ENCODE data around the gene EVPL.
A peak's percentile ranks its signal among the peaks of the same experiment; 100 is the strongest.

Gene EVPL

DNA sequence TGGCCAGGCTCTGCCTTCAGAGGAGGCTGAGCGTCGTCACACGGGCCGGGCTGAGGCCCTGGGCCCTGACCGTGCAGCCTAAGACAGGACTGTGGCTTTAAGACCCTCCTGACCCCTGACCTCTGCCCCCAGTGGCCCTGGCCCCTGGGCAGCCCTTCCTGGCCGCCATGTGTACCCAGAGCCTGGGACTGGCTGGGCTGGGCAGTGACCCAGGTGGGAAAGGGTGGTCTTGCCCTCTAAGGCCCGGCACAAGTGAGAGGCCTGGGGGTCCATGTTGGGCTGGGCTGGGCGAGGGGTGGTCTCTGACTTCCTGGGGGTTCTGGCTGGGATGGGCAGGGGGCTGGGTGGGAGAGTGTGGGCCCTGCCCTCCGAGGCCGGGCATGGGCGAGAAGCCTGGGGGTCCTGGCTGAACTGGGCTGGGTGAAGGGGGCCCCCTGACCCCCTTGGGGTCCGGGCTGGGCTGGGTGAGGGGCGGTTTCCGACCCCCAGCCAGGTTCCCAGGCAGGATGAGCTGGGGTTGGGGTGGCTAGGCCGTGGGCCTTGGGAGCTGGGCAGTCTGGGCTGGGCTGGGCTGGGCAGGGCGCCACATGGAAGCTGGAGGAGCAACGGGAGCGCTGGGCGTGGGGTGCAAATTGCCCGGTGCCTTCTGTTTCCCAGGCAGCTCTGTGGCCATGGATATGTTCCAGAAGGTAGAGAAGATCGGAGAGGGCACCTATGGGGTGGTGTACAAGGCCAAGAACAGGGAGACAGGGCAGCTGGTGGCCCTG lies 26.2 kb downstream of the EVPL start, which contains the start of gene CDK3:
TSS of gene CDK3 (plus strand) at position 101 of the 767 bp plus-strand sequence. CDS start at position 672, 571 bp downstream.
- FAIRE-seq = no peak
- no peak for DNase-seq (ENCODE audit: extremely low spot score, insufficient read length, low read depth)

DNA sequence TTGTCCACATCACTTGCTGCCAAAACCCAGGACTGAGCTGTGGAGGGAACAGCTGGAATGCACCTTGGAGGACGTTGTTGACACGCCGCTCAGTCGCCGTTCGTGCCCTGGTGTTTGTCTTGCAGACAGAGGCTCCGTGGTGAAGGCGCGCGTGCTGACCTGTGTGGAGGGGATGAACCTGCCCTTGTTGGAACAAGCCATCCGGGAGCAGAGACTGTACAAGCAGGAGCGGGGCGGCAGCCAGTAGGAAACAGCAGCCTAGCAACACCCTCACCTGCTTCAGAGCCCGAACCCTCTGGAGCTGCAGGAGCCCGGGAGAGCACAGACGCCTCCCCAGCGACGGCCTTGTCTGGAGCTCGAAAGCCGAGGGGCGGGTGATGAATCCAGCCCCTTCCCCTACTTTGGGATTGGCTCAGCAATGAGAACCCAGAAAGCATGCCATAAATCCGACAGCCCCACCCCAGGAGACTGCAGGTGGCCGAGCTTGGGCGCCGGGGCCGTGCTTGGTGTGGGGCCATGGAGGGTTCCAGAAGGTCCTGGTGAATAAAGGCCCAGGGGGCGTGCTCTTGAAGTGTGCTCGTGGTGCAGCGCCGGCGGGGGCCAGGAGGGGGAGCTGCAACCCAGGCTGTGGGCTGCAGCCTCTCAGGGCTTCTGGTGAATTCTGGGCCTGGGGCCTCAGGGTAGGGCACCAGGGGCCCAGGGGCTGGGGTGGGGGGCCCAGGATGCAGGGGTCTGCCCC lies 26.9 kb downstream of the EVPL start:
- peak; percentile 49 for DNase-seq (ENCODE audit: extremely low spot score, insufficient read length, low read depth)
- peak; percentile 45 for FAIRE-seq

DNA sequence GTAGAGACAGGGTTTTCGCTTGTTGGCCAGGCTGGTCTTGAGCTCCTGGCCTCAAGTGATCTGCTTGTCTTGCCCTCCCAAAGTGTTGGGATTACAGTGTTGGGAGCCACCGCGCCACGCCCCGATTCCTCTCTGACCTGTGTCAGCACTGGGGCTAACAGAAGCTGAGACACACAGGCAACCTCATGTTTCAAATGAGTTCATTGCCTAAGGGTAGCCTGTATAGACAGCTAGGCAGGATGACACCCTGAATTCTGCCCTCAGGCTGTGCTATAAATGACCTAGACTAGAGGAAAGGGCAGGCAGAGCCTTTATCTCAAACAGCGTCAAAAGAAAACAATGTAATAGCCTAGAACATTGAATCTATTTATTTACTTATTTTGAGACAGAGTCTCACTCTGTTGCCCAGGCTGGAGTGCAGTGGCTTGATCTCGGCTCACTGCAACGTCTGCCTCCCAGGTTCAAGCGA lies 28.7 kb downstream of the EVPL start:
- FAIRE-seq (no peak), DNase-seq (ENCODE audit: extremely low spot score, insufficient read length, low read depth) (no peak)

DNA sequence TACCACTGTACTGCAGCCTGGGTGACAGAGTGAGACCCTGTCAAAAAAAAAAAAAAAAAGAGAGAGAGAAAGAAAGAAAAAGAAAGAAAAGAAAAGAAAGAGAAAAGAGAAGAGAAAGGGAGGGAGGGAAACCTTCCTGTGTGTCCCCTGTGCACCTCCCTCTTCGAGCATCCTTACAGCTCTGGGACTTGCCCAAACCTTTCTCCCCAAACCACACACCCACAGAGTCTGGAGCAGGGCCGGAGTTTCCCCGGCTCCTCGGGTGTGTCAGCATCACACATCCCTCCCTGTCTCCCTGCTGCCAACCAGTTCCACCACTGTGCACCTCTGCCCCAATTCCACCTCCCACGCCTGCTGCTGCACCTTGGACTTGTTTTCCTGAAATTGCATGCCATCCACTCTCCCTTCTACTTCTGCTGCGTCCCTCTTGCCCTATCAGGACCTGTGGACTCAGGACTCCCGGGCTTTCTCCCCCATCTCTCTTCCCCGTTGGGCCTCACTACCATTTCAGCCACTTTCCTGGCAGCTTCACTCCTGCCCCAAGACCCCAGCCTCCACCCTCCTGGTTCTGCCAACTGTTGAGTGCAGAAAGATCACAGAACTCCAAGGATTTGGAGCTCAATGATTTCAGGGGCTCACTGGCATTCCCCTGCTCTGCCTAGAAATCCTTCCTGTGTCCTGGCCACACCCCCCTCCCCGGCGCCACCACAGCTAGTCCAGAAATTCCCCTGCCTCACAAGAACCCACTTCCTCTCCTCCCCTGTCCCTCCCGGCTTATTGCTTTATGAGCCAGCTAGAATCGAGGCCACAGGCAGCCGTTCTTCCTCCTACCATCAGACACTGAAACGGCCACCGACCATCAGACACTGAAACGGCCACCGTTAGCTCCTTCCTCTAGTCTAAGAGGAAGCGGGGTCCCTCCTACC lies 30.2 kb downstream of the EVPL start:
- FAIRE-seq (peak; percentile 92), DNase-seq (ENCODE audit: extremely low spot score, insufficient read length, low read depth) (peak; percentile 35)

DNA sequence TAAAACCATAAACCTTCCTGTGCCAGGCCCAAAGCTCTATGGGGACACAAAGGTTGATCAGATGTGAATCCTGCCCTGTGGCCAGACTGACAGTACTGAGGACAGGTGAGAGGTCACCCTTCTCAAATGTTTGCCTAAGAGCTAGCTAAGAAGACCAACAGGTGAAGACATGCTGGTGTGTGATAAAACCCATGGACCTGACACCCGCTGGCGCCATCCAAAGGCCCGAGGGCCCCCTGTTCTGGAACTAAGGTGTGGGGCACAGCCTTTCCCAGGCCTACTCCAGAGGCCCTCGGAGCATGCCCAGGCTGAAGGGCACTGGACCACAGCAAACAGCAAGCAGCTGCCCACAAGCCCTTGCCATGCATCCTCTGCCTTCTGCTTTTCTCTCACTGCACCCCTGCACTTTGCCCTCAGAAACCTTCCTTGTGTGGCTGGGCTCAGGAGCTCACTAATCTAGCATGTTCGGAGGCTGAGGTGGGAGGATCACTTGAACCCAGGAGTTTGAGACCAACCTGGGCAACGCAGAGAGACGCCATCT lies 31.7 kb downstream of the EVPL start:
- FAIRE-seq = no peak

DNA sequence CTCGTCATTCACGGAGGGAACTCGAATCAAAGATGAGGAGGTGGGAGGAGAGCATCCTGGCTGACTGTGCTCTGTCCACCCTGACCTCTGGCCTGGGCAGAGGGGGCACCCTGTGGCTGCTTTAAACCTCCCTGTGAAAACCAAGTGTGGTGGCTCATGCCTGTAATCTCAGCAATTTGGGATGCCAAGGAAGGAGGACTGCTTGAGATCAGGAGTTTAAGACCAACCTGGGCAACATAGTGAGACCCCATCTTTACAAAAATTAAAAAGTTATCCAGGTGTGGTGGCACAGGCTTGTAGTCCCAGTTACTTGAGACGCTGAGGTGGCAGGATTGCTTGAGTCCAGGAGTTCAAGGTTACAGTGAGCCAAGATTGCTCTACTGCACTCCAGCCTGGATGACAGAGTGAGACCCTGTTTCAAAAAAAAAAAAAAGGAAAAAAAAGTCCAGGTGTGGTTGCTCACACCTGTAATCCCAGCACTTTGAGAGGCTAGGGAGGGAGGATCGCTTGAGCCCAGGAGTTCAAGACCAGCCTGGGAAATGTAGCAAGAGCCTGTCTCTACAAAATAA lies 32.2 kb downstream of the EVPL start:
- DNase-seq (ENCODE audit: extremely low spot score, insufficient read length, low read depth) (no peak), FAIRE-seq (no peak)

More for the DNA sequence above, 31.7 kb downstream of the EVPL start:
- DNase-seq (ENCODE audit: extremely low spot score, insufficient read length, low read depth) = no peak

DNA sequence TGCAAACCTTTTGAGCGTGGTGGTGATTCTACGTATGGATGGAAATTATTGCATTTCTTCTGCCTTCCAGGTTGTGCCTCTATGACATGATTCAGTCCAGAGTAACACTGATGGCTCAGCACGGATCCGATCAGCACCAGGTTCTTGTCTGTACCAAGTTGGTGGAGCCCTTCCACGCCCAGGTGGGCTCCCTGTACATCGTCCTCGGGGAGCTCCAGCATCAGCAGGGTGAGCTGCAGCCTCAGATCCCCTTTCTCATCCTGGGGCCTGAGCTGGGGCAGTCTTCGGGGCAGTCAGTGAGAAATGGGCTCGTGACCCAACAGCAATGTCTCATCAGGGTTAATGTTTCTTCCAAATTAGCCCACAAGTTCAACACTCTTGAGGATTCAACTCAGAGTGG lies 35.7 kb downstream of the EVPL start:
- FAIRE-seq (no peak), DNase-seq (ENCODE audit: extremely low spot score, insufficient read length, low read depth) (no peak)

DNA sequence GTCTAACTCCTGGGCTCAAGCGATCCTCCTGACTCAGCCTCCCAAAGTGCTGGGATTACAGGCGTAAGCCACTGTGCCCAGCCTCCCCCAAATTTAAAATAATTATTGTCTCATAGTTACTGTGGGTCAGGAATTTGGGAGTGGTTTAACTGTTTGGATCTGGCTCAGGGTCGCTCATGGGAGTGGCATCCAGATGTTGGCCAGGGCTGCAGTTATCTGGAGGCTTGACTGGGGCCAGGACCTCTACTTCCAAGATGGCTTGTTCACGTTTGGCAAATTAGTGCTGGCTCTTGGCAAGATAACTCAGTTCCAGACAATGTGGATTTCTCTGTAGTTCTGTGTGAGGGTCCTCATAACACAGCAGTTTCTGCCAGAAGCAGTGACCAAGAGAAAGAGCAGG lies 40.1 kb downstream of the EVPL start:
- FAIRE-seq (no peak), DNase-seq (ENCODE audit: extremely low spot score, insufficient read length, low read depth) (no peak)

DNA sequence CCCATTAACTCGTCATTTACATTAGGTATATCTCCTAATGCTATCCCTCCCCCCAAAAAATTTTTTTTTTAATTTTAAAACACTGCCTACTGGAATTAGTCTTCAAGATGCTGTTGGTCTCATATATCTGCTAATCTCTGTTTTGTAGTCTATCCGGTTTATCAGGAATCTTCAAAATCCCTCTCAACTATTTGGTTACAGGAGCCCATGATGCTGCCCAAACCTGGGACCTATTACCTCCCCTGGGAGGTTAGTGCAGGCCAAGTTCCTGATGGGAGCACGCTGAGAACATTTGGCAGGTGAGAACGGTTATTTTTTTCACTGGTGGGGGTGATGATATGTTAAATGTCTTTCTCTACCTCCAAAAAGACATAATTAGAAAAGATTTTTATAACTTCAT lies 41.1 kb downstream of the EVPL start:
- FAIRE-seq (no peak), DNase-seq (ENCODE audit: extremely low spot score, insufficient read length, low read depth) (no peak)

DNA sequence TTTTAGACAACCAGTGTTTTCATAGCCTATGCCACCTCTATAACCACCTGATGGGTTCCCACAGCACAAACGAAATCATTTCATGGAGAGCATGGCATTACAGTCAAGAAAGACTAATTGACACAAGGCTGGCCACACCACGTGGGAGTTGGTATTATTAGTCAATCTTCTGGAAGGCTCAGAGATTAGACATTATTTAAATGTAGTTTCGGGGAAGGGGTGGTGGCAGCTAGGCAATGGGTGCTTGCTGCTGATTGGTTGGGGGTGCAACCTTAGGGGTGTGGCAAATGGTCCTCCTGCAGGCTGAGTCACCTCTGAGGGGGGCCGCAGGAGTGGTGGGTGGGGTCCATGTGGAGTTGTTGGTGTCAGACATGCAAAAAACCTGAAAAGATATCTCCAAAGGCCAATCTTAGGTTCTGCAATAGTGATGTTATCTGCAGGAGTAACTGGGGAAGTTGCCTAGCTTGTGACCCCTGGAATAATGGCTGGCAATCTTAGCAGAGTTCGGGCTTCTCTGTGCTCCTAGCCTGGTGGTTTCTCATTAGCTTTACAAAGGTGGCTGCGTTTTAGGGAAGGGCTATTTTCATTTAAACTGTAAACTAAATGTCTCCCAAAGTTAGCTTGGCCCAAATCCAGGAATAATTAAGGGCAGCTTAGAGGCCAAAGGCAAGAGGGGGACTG lies 43.5 kb downstream of the EVPL start:
- DNase-seq (ENCODE audit: extremely low spot score, insufficient read length, low read depth) (no peak), FAIRE-seq (no peak)

DNA sequence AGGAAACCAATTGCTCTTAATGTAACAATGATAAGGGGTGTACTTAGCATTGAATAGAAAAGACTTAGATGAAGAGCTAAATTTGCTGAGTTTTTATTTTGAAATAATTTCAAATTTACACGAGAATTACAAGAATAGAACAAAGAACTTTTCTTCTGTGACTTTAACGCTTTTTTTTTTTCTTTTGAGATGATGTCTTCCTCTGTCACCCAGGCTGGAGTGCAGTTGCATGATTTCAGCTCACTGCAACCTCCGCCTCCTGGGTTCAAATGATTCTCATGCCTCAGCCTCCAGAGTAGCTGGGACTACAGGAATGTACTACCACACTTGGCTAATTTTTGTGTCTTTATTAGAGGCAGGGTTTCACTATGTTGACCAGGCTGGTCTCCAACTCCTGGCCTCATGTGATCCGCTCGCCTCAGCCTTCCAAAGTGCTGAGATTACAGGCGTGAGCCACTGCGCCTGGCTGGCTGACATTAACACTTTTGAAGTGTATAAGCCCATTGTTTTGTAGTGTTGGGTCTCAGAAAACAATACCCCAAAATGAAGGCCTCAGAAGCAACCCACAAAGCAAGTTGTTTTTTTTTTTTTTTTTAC lies 46.0 kb downstream of the EVPL start:
- DNase-seq (ENCODE audit: extremely low spot score, insufficient read length, low read depth) (no peak), FAIRE-seq (no peak)

DNA sequence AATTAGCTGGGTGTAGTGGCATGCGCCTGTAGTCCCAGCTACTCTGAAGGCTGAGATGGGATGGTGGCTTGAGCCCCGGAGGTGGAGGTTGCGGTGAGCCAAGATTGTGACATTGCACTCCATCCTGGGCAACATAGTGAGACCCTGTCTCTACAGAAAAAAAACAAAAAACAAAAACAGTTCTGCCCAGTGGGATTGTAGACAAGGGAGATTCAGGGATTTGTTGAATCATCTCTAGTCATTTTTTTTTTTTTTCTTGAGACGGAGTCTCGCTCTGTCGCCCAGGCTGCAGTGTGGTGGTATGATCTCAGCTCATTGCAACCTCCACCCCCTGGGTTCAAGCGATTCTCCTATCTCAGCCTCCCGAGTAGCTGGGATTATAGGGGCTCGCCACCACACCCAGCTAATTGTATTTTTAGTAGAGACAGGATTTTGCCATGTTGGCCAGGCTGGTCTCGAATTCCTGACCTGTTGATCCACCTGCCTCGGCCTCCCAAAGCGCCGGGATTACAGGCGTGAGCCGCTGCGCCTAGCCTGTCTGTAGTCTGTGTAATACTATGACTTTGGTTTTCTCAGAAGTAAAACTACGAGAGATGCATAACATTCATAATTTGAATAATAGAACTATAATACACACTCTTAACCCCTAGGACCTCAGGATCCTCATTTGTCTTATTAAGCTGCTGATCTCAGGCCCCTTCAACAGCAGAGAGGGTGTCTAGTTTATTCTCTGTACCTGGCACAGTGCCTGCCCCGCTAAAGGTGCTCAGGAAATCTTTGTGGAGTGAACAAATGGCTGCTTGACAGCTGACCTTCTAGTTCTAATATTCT lies 46.7 kb downstream of the EVPL start:
- DNase-seq (ENCODE audit: extremely low spot score, insufficient read length, low read depth) (no peak), FAIRE-seq (no peak)

DNA sequence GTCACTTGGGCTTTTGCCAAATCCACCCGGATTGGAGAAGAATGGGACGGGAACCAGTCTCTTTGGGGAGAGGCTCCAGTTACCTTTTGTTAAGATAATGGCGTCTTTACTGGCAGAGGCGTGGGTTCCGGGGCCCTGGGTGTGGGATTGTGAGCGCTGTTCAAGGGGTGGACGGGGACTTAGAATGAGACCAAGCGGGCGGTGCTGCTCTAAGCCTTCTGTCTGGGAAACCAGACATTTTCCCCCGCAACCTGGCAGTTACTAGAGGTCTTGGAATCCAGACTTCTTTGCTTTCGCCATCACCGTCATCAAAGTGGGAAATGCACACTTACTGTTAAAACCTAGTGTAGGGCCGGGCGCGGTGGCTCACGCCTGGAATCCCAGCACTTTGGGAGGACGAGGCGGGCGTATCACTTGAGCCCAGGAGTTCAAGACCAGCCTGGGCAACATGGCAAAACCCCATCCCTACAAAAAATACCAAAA lies 47.4 kb downstream of the EVPL start:
- DNase-seq (ENCODE audit: extremely low spot score, insufficient read length, low read depth) = no peak

DNA sequence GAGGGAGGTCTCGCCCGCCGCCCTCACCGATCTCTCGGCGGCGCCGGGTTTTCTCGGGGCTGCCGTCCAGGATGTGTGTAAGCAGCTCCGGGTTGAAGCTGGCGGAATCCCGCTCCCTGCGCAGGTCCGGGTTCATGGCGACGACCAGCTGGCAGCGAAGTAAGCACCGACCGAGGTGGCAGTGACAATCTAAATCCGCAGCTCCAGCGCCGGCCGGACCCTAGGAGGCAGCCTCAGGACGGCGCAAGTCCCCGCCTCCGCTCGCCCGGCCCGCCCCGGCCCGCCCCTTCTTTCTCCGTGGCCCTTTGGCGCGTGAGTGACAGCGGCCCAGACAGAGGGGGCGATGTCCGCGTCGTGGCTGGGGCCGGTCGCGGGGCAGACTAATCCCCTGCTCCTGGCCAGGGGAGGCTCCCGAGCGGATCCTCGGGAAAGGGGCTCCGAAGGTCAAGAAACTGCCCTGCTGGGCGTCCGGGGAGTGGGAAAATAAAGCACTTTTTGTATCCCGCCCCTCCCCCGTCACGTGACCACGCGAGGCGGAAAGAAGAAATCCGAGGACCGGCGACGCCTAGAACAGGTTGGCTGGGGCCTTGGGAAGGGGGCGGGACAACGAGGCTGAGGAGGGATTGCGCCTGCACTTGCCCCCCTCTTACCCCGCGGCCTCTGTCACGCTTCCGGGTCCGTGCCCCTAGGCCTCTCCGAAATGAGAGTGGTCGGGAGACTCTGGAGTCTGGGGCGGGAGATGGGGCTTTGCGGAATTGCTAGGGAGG lies 48.0 kb downstream of the EVPL start, which contains the start of the genes ACOX1 and TEN1:
TSS of gene ACOX1 (minus strand) at position 229 of the 767 bp plus-strand sequence. CDS start at position 136, 93 bp downstream.
TSS of gene TEN1 (plus strand) at position 303 of the 767 bp plus-strand sequence. CDS start 6,953 bp downstream, outside the sequence.
- FAIRE-seq (peak; percentile 96), DNase-seq (ENCODE audit: extremely low spot score, insufficient read length, low read depth) (peak; percentile 86)

More for the DNA sequence above, 47.4 kb downstream of the EVPL start:
- peak; percentile 18 for FAIRE-seq

DNA sequence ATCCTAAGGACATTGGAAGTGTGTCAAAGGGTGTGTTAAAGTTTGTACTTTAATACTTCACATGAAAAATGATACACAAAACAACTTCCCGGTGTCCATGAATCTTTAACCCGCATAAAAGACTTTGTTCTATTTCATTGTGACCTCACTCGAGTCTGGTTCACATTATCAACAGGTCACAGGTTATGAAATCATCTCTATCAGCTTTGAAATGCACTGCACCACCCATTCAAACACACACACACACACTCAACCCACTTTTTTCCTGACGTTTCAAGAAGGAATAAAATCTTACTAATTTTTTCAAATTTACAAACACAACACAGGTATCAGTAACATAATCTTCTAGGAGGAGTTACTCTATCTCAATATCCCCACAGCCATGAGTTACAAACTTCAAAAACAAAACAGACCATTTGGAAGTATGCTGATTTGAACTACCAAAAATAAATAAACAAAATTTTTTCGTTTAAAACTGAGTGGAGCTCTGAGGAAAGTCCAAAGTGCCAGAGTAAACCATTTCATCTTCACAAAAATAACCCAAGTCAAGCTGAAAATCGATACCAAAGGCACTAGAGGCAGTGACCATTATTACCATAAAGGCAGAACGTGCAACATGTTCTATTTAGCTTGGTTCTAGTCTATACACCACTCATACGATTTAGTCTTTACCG lies 50.8 kb downstream of the EVPL start:
- FAIRE-seq (no peak), DNase-seq (ENCODE audit: extremely low spot score, insufficient read length, low read depth) (no peak)

DNA sequence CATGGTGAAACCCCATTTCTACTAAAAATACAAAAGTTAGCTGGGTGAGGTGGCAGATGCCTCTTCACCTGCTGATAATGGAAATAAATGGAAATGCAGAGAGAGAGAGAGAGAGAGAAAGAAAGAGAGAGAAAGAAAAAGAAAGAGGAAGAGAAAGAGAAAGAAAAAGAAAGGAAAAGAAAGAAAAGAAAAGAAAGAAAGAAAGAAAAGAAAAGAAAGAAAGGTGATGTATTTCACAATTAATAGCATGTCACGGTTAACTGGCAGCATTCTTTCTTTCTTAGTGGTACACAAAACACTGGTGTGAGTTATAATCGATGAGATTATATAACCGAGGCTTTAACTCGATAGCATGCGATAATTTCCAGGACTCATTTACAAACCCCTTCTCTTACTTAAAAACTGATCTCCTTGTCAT lies 51.3 kb downstream of the EVPL start:
- DNase-seq (ENCODE audit: extremely low spot score, insufficient read length, low read depth) (no peak), FAIRE-seq (no peak)
